ENCODE results near the gene PGLYRP2. TPM values are rescaled to one million over a fixed set of nuclear protein-coding genes. Genes with fewer than 3 reads are reported as not detected.

The PGLYRP2 gene
- total and polyA plus RNA-seq, 2 experiments from 2014 or later: not detected

DNA sequence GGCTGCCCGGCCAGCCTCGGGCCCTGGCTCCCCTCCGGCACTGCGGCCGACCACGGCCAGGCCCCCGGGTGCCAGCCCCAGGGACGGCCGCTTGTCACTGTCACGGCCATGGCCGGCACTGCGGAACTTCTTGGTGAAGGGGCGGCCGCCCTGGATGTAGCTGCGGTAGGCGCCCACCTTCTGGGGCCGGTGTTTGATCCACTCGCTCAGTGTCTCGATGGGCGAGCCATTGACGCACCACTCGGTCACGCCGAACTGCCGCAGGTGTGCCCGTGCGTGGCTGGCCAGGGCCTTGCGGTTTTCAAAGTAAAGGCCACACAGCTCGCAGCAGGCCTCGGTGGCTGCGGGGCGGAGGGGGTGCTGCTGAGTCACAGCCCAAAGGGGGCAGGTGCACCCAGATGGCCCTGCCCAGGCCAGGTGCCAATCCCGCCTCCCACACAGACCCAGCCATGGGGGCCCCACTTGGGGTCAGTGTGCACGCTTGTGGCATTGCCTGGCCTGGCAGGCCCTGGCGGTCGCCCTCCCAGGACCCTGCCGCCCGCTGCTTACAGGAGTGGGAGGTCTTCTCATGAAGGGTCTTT, 54.5 kb downstream of the PGLYRP2 start:
- Histone ChIP-seq H3K27me3 (replicated peaks; ENCODE audit: insufficient read depth) (no peaks in the 10 kb centered on the region), H3K9ac (no peak overlapping the region), H3K36me3 (ENCODE audit: low read depth) (peaks cover 22% of the 10 kb centered on the region), H3K27ac (no peak overlapping the region), H3K4me2 (ENCODE audit: unreplicated experiment) (no peak overlapping the region), H2AFZ (no peak overlapping the region), H3K4me3 (no peak overlapping the region), H3F3A (ENCODE audit: insufficient read depth) (peaks cover 16% of the 10 kb centered on the region), H3K4me1 (ENCODE audit: insufficient read depth) (peaks cover 5% of the 10 kb centered on the region; the same call in 1 of the 2 replicates), H3K9me2 (ENCODE audit: insufficient read depth) (no peaks in the 10 kb centered on the region), H3K79me2 (ENCODE audit: insufficient read depth) (peaks cover 37% of the 10 kb centered on the region), H4K20me1 (ENCODE audit: insufficient read depth) (no peaks in the 10 kb centered on the region), H3K9me3 (ENCODE audit: low read depth) (no peaks in the 10 kb centered on the region)
- 97% methylated on average over 30 to 38 of the region's 38 CpGs for WGBS, 2 experiments (ENCODE audit: low coverage in 1 of 2, low lambda C conversion rate in 2 of 2, missing lambda C conversion rate in 2 of 2)
- no peak for TF ChIP-seq EZH2phosphoT487 (IDR thresholded peaks at IDR 0.05; ENCODE audit: insufficient read depth, low read depth)
- no peak for TF ChIP-seq EZH2 (IDR thresholded peaks at IDR 0.05; ENCODE audit: insufficient read depth, poor library complexity, severe bottlenecking)
- in situ Hi-C loops (cut with MboI): no loop called here
- no peak for DNase-seq

- Histone ChIP-seq H3K9me3 (ENCODE audit: low read depth) (no peaks in the 10 kb centered on the region), H3K27ac (no peak overlapping the region), H3K36me3 (ENCODE audit: low read depth) (peaks cover 22% of the 10 kb centered on the region), H4K20me1 (ENCODE audit: insufficient read depth) (no peaks in the 10 kb centered on the region), H3K4me1 (ENCODE audit: insufficient read depth) (peaks cover 9% of the 10 kb centered on the region; the same call in 1 of the 2 replicates), H3K9me2 (ENCODE audit: insufficient read depth) (no peaks in the 10 kb centered on the region), H2AFZ (no peak overlapping the region), H3F3A (ENCODE audit: insufficient read depth) (peaks cover 21% of the 10 kb centered on the region), H3K9ac (no peak overlapping the region), H3K4me3 (no peak overlapping the region), H3K27me3 (replicated peaks; ENCODE audit: insufficient read depth) (no peaks in the 10 kb centered on the region), H3K79me2 (ENCODE audit: insufficient read depth) (peaks cover 31% of the 10 kb centered on the region), H3K4me2 (ENCODE audit: unreplicated experiment) (no peak overlapping the region)
- TF ChIP-seq EZH2phosphoT487 (IDR thresholded peaks at IDR 0.05; ENCODE audit: insufficient read depth, low read depth): no peak
- TF ChIP-seq EZH2 (IDR thresholded peaks at IDR 0.05; ENCODE audit: insufficient read depth, poor library complexity, severe bottlenecking): no peak
- in situ Hi-C loops (cut with MboI): no loop called here
- DNase-seq: no peak
- 93 to 97% methylated on average over 9 to 13 of the region's 13 CpGs for WGBS, 2 experiments (ENCODE audit: low coverage in 1 of 2, low lambda C conversion rate in 2 of 2, missing lambda C conversion rate in 2 of 2)
Measured at GRCh38 chr19:15424121-15424520, 55.2 kb downstream of the PGLYRP2 start.

DNA sequence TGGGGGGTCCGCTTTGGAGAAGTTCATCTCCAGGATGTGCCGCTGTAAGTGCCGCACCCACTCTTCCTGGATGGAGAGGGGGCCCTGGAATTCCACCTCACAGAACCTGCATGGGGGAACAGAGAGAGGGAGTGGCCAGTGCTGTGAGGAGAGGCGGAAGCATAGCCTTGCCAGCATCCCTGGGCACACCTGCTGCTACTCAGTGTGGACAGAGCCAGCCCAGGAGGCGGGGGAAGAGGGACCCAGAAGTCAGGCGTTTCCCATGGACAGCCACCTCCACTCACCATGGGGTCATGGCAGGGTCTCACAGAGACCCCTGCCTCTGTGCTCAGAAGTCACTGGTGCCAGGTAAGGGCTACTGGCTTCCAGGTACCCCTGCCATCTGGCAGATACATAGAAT, 56.2 kb downstream of the PGLYRP2 start:
- no peak overlapping the region for H2AFZ ChIP-seq
- H3K4me2 ChIP-seq (ENCODE audit: unreplicated experiment): no peak overlapping the region
- peaks cover 21% of the 10 kb centered on the region for H3F3A ChIP-seq (ENCODE audit: insufficient read depth)
- no peaks in the 10 kb centered on the region for H3K27me3 ChIP-seq (replicated peaks; ENCODE audit: insufficient read depth)
- H3K27ac ChIP-seq: no peak overlapping the region
- TF ChIP-seq EZH2phosphoT487 (IDR thresholded peaks at IDR 0.05; ENCODE audit: insufficient read depth, low read depth) (no peak), EZH2 (IDR thresholded peaks at IDR 0.05; ENCODE audit: insufficient read depth, poor library complexity, severe bottlenecking) (no peak)
- DNase-seq: no peak
- no peak overlapping the region for H3K9ac ChIP-seq
- in situ Hi-C loops (cut with MboI): no loop called here
- WGBS, 2 experiments (ENCODE audit: low coverage in 1 of 2, low lambda C conversion rate in 2 of 2, missing lambda C conversion rate in 2 of 2): 98 to 99% methylated on average over 6 of the region's 6 CpGs
- peaks cover 22% of the 10 kb centered on the region for H3K36me3 ChIP-seq (ENCODE audit: low read depth)
- no peaks in the 10 kb centered on the region for H4K20me1 ChIP-seq (ENCODE audit: insufficient read depth)
- peaks cover 27% of the 10 kb centered on the region for H3K79me2 ChIP-seq (ENCODE audit: insufficient read depth)
- no peaks in the 10 kb centered on the region for H3K9me2 ChIP-seq (ENCODE audit: insufficient read depth)
- peaks cover 9% of the 10 kb centered on the region; the same call in 1 of the 2 replicates for H3K4me1 ChIP-seq (ENCODE audit: insufficient read depth)
- H3K4me3 ChIP-seq: no peak overlapping the region
- no peaks in the 10 kb centered on the region for H3K9me3 ChIP-seq (ENCODE audit: low read depth)

- no peaks in the 10 kb centered on the region for H4K20me1 ChIP-seq (ENCODE audit: insufficient read depth)
- peaks cover 10% of the 10 kb centered on the region; the same call in 1 of the 2 replicates for H3K4me1 ChIP-seq (ENCODE audit: insufficient read depth)
- peaks cover 21% of the 10 kb centered on the region for H3F3A ChIP-seq (ENCODE audit: insufficient read depth)
- no peaks in the 10 kb centered on the region for H3K27me3 ChIP-seq (replicated peaks; ENCODE audit: insufficient read depth)
- no peak overlapping the region for H3K4me2 ChIP-seq (ENCODE audit: unreplicated experiment)
- no peak overlapping the region for H3K27ac ChIP-seq
- in situ Hi-C loops (cut with MboI): no loop called here
- DNase-seq: no peak
- TF ChIP-seq EZH2 (IDR thresholded peaks at IDR 0.05; ENCODE audit: insufficient read depth, poor library complexity, severe bottlenecking) (no peak), EZH2phosphoT487 (IDR thresholded peaks at IDR 0.05; ENCODE audit: insufficient read depth, low read depth) (no peak)
- H3K9me3 ChIP-seq (ENCODE audit: low read depth): no peaks in the 10 kb centered on the region
- peaks cover 22% of the 10 kb centered on the region for H3K36me3 ChIP-seq (ENCODE audit: low read depth)
- H2AFZ ChIP-seq: no peak overlapping the region
- no peak overlapping the region for H3K4me3 ChIP-seq
- WGBS, 2 experiments (ENCODE audit: low coverage in 1 of 2, low lambda C conversion rate in 2 of 2, missing lambda C conversion rate in 2 of 2): 87 to 89% methylated on average over 21 to 22 of the region's 22 CpGs
- no peak overlapping the region for H3K9ac ChIP-seq
- H3K9me2 ChIP-seq (ENCODE audit: insufficient read depth): no peaks in the 10 kb centered on the region
- peaks cover 27% of the 10 kb centered on the region for H3K79me2 ChIP-seq (ENCODE audit: insufficient read depth)
Measured at GRCh38 chr19:15422296-15423075, 56.8 kb downstream of the PGLYRP2 start.
